Endothelial cell of umbilical vein (primary cell): ENCODE data around the gene PATE3. TPM values are rescaled to one million over a fixed set of nuclear protein-coding genes. Genes with fewer than 3 reads are reported as not detected.

Experiments used
- BruUV-seq: library from RNA; stranded (reverse); fragments of 400-500 nt; replicated peaks from 2 replicates; lab custom pipeline; 2021; lab: Mats Ljungman, UMichigan
- CTCF ChIA-PET: fragments of 300-600, 350-600 bp; sonication (Branson Sonifier 250); formaldehyde crosslinking; loops from one replicate; lab custom pipeline; 2021; ENCODE audit warnings: antibody characterized with exemption, inconsistent platforms; lab: Charles Lee
- POLR2A ChIA-PET: fragments of 300-600, 350-600 bp; sonication (Branson Sonifier 250); formaldehyde crosslinking; loops from one replicate; lab custom pipeline; 2021; ENCODE audit warnings: antibody characterized with exemption, inconsistent platforms; lab: Charles Lee
- DNase-seq: peaks from one replicate; pipeline ENCODE4 v3.0.0-alpha.2; 2011; ENCODE audit warnings: low read depth, low spot score
- FAIRE-seq: peaks from 2 replicates; lab custom pipeline; 2011; peaks lifted over from hg19 to GRCh38; lab: Jason Lieb, UNC
- H2AFZ ChIP-seq: 2 replicates; pipeline ENCODE4 v1.6.0; 2012; ENCODE audit warnings: low read depth, low read length, control low read depth, inconsistent platforms
- H3K27ac ChIP-seq: 2 replicates; pipeline ENCODE4 v1.5.1; 2011; ENCODE audit warnings: low read depth, mild to moderate bottlenecking, control low read depth, low read length, moderate library complexity; ENCODE audit not compliant: insufficient read depth
- H3K27me3 ChIP-seq, 2 experiments: 2 replicates each; pipeline versions ENCODE4 v1.6.0 to v1.6.1; 2011; ENCODE audit warnings: low read length in 2 of 2, mixed read lengths in 1 of 2; ENCODE audit not compliant: control insufficient read depth in 2 of 2, insufficient read depth in 2 of 2
- H3K36me3 ChIP-seq, 2 experiments: 2 replicates in 1 of 2; 3 replicates in 1 of 2; pipeline ENCODE4 v1.5.1; 2011; ENCODE audit warnings: low read length in 2 of 2, mild to moderate bottlenecking in 1 of 2, moderate library complexity in 1 of 2; ENCODE audit not compliant: control insufficient read depth in 2 of 2, insufficient read depth in 2 of 2; ENCODE audit errors: extremely low read depth in 1 of 2
- H3K4me1 ChIP-seq: 3 replicates; pipeline ENCODE4 v1.5.1; 2011; ENCODE audit warnings: mild to moderate bottlenecking, low read length; ENCODE audit not compliant: control insufficient read depth, insufficient read depth; ENCODE audit errors: extremely low read depth
- H3K4me2 ChIP-seq: 2 replicates; pipeline ENCODE4 v1.6.1; 2011; ENCODE audit warnings: low read length, control low read depth, mixed read lengths; ENCODE audit not compliant: insufficient read depth
- H3K4me3 ChIP-seq, 3 experiments: fragments of 200-600 bp in 1 of 3; sonication (generic), shearing (Covaris generic) in 1 of 3; replicated peaks in 1 of 3; 2 replicates each; pipeline ENCODE4 v1.5.1; 2011 to 2016; ENCODE audit warnings: control low read depth in 3 of 3, low read length in 3 of 3, mild to moderate bottlenecking in 2 of 3, inconsistent platforms in 1 of 3, low read depth in 1 of 3, moderate library complexity in 1 of 3; ENCODE audit not compliant: insufficient read depth in 1 of 3
- H3K79me2 ChIP-seq: 2 replicates; pipeline ENCODE4 v1.6.0; 2012; ENCODE audit warnings: low read length, inconsistent platforms; ENCODE audit not compliant: control insufficient read depth, insufficient read depth
- H3K9ac ChIP-seq: replicated peaks from 2 replicates; pipeline ENCODE3; 2011; ENCODE audit warnings: low read length, control low read depth; ENCODE audit not compliant: insufficient read depth; ENCODE audit errors: extremely low read depth
- H3K9me1 ChIP-seq: replicated peaks from 3 replicates; pipeline ENCODE4 v1.6.0; 2011; ENCODE audit warnings: mild to moderate bottlenecking, low read length; ENCODE audit not compliant: control insufficient read depth, insufficient read depth; ENCODE audit errors: extremely low read depth
- H3K9me3 ChIP-seq: replicated peaks from 2 replicates; pipeline ENCODE4 v1.5.1; 2012; ENCODE audit warnings: low read length, inconsistent platforms; ENCODE audit not compliant: control insufficient read depth, insufficient read depth
- H4K20me1 ChIP-seq: replicated peaks from 2 replicates; pipeline ENCODE3; 2011; ENCODE audit warnings: mild to moderate bottlenecking, low read length; ENCODE audit not compliant: control insufficient read depth, insufficient read depth; ENCODE audit errors: extremely low read depth
- EZH2 ChIP-seq: IDR thresholded peaks from 2 replicates; pipeline ENCODE4 v1.6.1; 2012; ENCODE audit warnings: borderline replicate concordance, low read depth, mild to moderate bottlenecking, moderate library complexity, low read length, inconsistent platforms; ENCODE audit not compliant: severe bottlenecking
- FOS ChIP-seq: IDR thresholded peaks from 2 replicates; pipeline ENCODE4 v1.6.1; 2011; ENCODE audit warnings: mild to moderate bottlenecking, low read length, moderate library complexity, borderline replicate concordance; ENCODE audit not compliant: insufficient read depth
- GATA2 ChIP-seq: IDR thresholded peaks from 2 replicates; pipeline ENCODE4 v1.7.0; 2011; ENCODE audit warnings: low read depth, mild to moderate bottlenecking, moderate library complexity, mixed read lengths, low read length; ENCODE audit not compliant: insufficient read length, insufficient read depth
- JUN ChIP-seq: IDR thresholded peaks from 2 replicates; pipeline ENCODE4 v1.6.1; 2011; ENCODE audit warnings: borderline replicate concordance, low read depth; ENCODE audit not compliant: insufficient read length, insufficient read depth
- MAX ChIP-seq: IDR thresholded peaks from 2 replicates; pipeline ENCODE4 v1.6.1; 2011; ENCODE audit not compliant: insufficient read depth, insufficient read length
- MYC ChIP-seq: IDR thresholded peaks from one replicate; pipeline ENCODE4 v1.6.1; 2011; ENCODE audit warnings: mild to moderate bottlenecking, low read depth, low read length
- POLR2A ChIP-seq: IDR thresholded peaks from 2 replicates; pipeline ENCODE4 v1.6.1; 2012; ENCODE audit warnings: low read depth, mild to moderate bottlenecking, control low read depth, low read length
- POLR2AphosphoS5 ChIP-seq: IDR thresholded peaks from 2 replicates; pipeline ENCODE4 v1.6.1; 2012; ENCODE audit warnings: low read depth, mild to moderate bottlenecking, control low read depth, low read length, moderate library complexity; ENCODE audit not compliant: insufficient read depth
- dilution Hi-C: fragments of 300-500 bp; cut with MboI; formaldehyde crosslinking; loops from one replicate; pipeline ENCODE4 v1.15.0; 2019; ENCODE audit warnings: low sequenced_read_pairs; ENCODE audit not compliant: extremely low pct_ligation_motif_present
- intact Hi-C: fragments of 100-400 bp; cut with micrococcal nuclease; formaldehyde crosslinking; loops from one replicate; pipeline ENCODE4 v1.10.0; 2022
- polyA plus RNA-seq, 4 experiments: library from polyadenylated mRNA; depleted of rRNA in 3 of 4; stranded (reverse) in 3 of 4; unstranded in 1 of 4; fragments of >200 nt; gene quantifications; 2 replicates each; pipeline versions ENCODE4 v1.2.1 to v1.2.3, GENCODE V29; 2011 to 2012; ENCODE audit warnings: missing spikeins in 1 of 4
- total RNA-seq: library from RNA; stranded (reverse); gene quantifications from 2 replicates; pipeline ENCODE4 v1.2.3, GENCODE V29; 2021
- TF ChIP-seq, protein P1 (sequence below), 2 donors: IDR thresholded peaks; 1 replicate in 1 of 2; 2 replicates in 1 of 2; pipeline ENCODE4 v1.5.1; 2011; ENCODE audit warnings: low read length in 2 of 2, mild to moderate bottlenecking in 2 of 2, moderate library complexity in 2 of 2, control low read depth in 1 of 2, inconsistent platforms in 1 of 2, low read depth in 1 of 2; ENCODE audit not compliant: insufficient read depth in 1 of 2; ENCODE audit errors: extremely low read depth in 1 of 2

PATE3 gene
- total and polyA plus RNA-seq, 2 donors (not counting 3 experiments of a cell fraction or from before 2014, with no cell fraction given): not detected

- Histone ChIP-seq H3K36me3 (no peaks in the 10 kb centered on the region), H3K9ac (no peak overlapping the region), H3K9me3 (no peaks in the 10 kb centered on the region), H3K4me3 (no peak overlapping the region), H3K27ac (no peak overlapping the region), H2AFZ (no peak overlapping the region), H3K27me3 (peaks cover 0 to 1% of the 10 kb centered on the region in 2 experiments), H3K4me2 (no peak overlapping the region), H4K20me1 (no peaks in the 10 kb centered on the region), H3K79me2 (no peaks in the 10 kb centered on the region), H3K4me1 (no peaks in the 10 kb centered on the region), H3K9me1 (no peaks in the 10 kb centered on the region)
- FAIRE-seq: no peak
- TF ChIP-seq FOS: no peak
- TF ChIP-seq EZH2: no peak
- TF ChIP-seq POLR2AphosphoS5: no peak
- TF ChIP-seq JUN: no peak
- TF ChIP-seq POLR2A: no peak
- TF ChIP-seq, protein P1, sequence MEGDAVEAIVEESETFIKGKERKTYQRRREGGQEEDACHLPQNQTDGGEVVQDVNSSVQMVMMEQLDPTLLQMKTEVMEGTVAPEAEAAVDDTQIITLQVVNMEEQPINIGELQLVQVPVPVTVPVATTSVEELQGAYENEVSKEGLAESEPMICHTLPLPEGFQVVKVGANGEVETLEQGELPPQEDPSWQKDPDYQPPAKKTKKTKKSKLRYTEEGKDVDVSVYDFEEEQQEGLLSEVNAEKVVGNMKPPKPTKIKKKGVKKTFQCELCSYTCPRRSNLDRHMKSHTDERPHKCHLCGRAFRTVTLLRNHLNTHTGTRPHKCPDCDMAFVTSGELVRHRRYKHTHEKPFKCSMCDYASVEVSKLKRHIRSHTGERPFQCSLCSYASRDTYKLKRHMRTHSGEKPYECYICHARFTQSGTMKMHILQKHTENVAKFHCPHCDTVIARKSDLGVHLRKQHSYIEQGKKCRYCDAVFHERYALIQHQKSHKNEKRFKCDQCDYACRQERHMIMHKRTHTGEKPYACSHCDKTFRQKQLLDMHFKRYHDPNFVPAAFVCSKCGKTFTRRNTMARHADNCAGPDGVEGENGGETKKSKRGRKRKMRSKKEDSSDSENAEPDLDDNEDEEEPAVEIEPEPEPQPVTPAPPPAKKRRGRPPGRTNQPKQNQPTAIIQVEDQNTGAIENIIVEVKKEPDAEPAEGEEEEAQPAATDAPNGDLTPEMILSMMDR (IDR thresholded peaks at IDR 0.05; ENCODE audit: extremely low read depth in 1 of 2, insufficient read depth in 1 of 2, low read depth in 1 of 2, low read length in 2 of 2): no peak
- TF ChIP-seq MYC: no peak
- no peak for TF ChIP-seq GATA2
- no peak for TF ChIP-seq MAX
- intact Hi-C loops: no loop called here
- CTCF ChIA-PET: no interaction called here
- no peak for DNase-seq
- POLR2A ChIA-PET: no interaction called here
- BruUV-seq: no TSS peak
- dilution Hi-C loops: no loop called here
These were observed 20.0 kb downstream of the PATE3 start for GRCh38 chr11:125807909-125808308.
